Effector memory CD4-positive, alpha-beta T cell (primary cell): ENCODE measurements around the gene BLOC1S5.
"Not testable (repeated sequence)": the region's sequence is repeated elsewhere in the genome, so short reads cannot be mapped to it uniquely, and the experiment has no call there.

Experiments used
- DNase-seq, 3 donors: peaks; one replicate each; pipeline ENCODE4 v3.0.0-alpha.2; 2020
- H3K27ac ChIP-seq: 2 replicates; pipeline ENCODE4 v1.7.0; 2013; ENCODE audit warnings: mild to moderate bottlenecking, low read length, moderate library complexity; ENCODE audit not compliant: insufficient read depth, poor library complexity, severe bottlenecking
- H3K27me3 ChIP-seq: replicated peaks from 2 replicates; pipeline ENCODE4 v1.7.0; 2013; ENCODE audit warnings: mild to moderate bottlenecking, low read length; ENCODE audit not compliant: insufficient read depth, control insufficient read depth, poor library complexity, severe bottlenecking
- H3K36me3 ChIP-seq: 2 replicates; pipeline ENCODE4 v1.7.0; 2013; ENCODE audit warnings: mild to moderate bottlenecking, low read length, moderate library complexity; ENCODE audit not compliant: control insufficient read depth, insufficient read depth
- H3K4me1 ChIP-seq: 2 replicates; pipeline ENCODE4 v1.7.0; 2013; ENCODE audit warnings: low read length, mild to moderate bottlenecking; ENCODE audit not compliant: control insufficient read depth, insufficient read depth, poor library complexity, severe bottlenecking
- H3K4me3 ChIP-seq: 2 replicates; pipeline ENCODE4 v1.7.0; 2013; ENCODE audit warnings: low read length, low read depth, mild to moderate bottlenecking; ENCODE audit not compliant: insufficient read depth, poor library complexity, severe bottlenecking
- H3K9me3 ChIP-seq: 2 replicates; pipeline ENCODE4 v1.7.0; 2013; ENCODE audit warnings: mild to moderate bottlenecking, low read length, moderate library complexity; ENCODE audit not compliant: control insufficient read depth

Gene BLOC1S5

GRCh38 chr6:8045769-8046168 is 18.4 kb downstream of the BLOC1S5 start:
- H3K4me3 ChIP-seq, DNase-seq, H3K27ac ChIP-seq, H3K9me3 ChIP-seq, H3K36me3 ChIP-seq, H3K4me1 ChIP-seq, H3K27me3 ChIP-seq: not testable (repeated sequence)

GRCh38 chr6:8043221-8043620 is 21.0 kb downstream of the BLOC1S5 start:
- no peak for DNase-seq
- no peaks in the 10 kb centered on the region for H3K4me1 ChIP-seq
- H3K9me3 ChIP-seq: no peaks in the 10 kb centered on the region
- H3K27me3 ChIP-seq: no peaks in the 10 kb centered on the region
- no peak overlapping the region for H3K27ac ChIP-seq
- no peak overlapping the region for H3K4me3 ChIP-seq
- H3K36me3 ChIP-seq: peaks cover 21% of the 10 kb centered on the region

- Histone ChIP-seq H3K36me3 (peaks cover 14% of the 10 kb centered on the region), H3K4me1 (no peaks in the 10 kb centered on the region), H3K27me3 (no peaks in the 10 kb centered on the region), H3K9me3 (no peaks in the 10 kb centered on the region), H3K27ac (no peak overlapping the region), H3K4me3 (no peak overlapping the region)
- DNase-seq: no peak
Measured at GRCh38 chr6:8041913-8042583, 22.1 kb downstream of the BLOC1S5 start.

- H3K4me3 ChIP-seq, DNase-seq, H3K27me3 ChIP-seq, H3K4me1 ChIP-seq, H3K27ac ChIP-seq, H3K9me3 ChIP-seq, H3K36me3 ChIP-seq: not testable (repeated sequence)
Measured at GRCh38 chr6:8034107-8034506, 30.1 kb downstream of the BLOC1S5 start.

GRCh38 chr6:8030920-8031319 is 33.3 kb downstream of the BLOC1S5 start:
- H3K27ac ChIP-seq: no peak overlapping the region
- H3K36me3 ChIP-seq: peaks cover 4% of the 10 kb centered on the region
- H3K4me3 ChIP-seq: no peak overlapping the region
- no peaks in the 10 kb centered on the region for H3K27me3 ChIP-seq
- DNase-seq: no peak
- H3K4me1 ChIP-seq: peaks cover 4% of the 10 kb centered on the region
- no peaks in the 10 kb centered on the region for H3K9me3 ChIP-seq

- H3K27me3 ChIP-seq: no peaks in the 10 kb centered on the region
- peaks cover 11% of the 10 kb centered on the region for H3K36me3 ChIP-seq
- no peak for DNase-seq
- no peak overlapping the region for H3K27ac ChIP-seq
- peaks cover 4% of the 10 kb centered on the region for H3K4me1 ChIP-seq
- no peak overlapping the region for H3K4me3 ChIP-seq
- no peaks in the 10 kb centered on the region for H3K9me3 ChIP-seq
Measured at GRCh38 chr6:8029243-8029870, 34.8 kb downstream of the BLOC1S5 start.

GRCh38 chr6:8027965-8028651 is 36.1 kb downstream of the BLOC1S5 start:
- Histone ChIP-seq H3K36me3 (peaks cover 11% of the 10 kb centered on the region), H3K9me3 (no peaks in the 10 kb centered on the region), H3K27ac (no peak overlapping the region), H3K4me3 (no peak overlapping the region), H3K4me1 (peaks cover 4% of the 10 kb centered on the region), H3K27me3 (no peaks in the 10 kb centered on the region)
- no peak for DNase-seq

GRCh38 chr6:8026800-8027199 is 37.4 kb downstream of the BLOC1S5 start:
- Histone ChIP-seq H3K36me3 (peaks cover 11% of the 10 kb centered on the region), H3K27ac (no peak overlapping the region), H3K4me1 (peaks cover 4% of the 10 kb centered on the region), H3K4me3 (no peak overlapping the region), H3K27me3 (no peaks in the 10 kb centered on the region), H3K9me3 (no peaks in the 10 kb centered on the region)
- DNase-seq: no peak

- H3K4me3 ChIP-seq: no peak overlapping the region
- DNase-seq: no peak
- no peaks in the 10 kb centered on the region for H3K27me3 ChIP-seq
- H3K9me3 ChIP-seq: no peaks in the 10 kb centered on the region
- no peak overlapping the region for H3K27ac ChIP-seq
- peaks cover 11% of the 10 kb centered on the region for H3K36me3 ChIP-seq
- no peaks in the 10 kb centered on the region for H3K4me1 ChIP-seq
Measured at GRCh38 chr6:8025191-8025590, 39.0 kb downstream of the BLOC1S5 start.

GRCh38 chr6:8023638-8024037 is 40.6 kb downstream of the BLOC1S5 start:
- no peak overlapping the region for H3K4me3 ChIP-seq
- no peak overlapping the region for H3K27ac ChIP-seq
- no peaks in the 10 kb centered on the region for H3K27me3 ChIP-seq
- H3K9me3 ChIP-seq: no peaks in the 10 kb centered on the region
- DNase-seq: no peak
- H3K36me3 ChIP-seq: peaks cover 11% of the 10 kb centered on the region
- H3K4me1 ChIP-seq: no peaks in the 10 kb centered on the region
